ENCODE measurements around the gene TAOK1. TPM values are rescaled to one million over a fixed set of nuclear protein-coding genes. Genes with fewer than 3 reads are reported as not detected.

TAOK1 gene
- total and polyA plus RNA-seq, 2 of the 13 experiments (the other 11 are each of a cell fraction or from before 2014, with no cell fraction given): 14.1 to 23.0 TPM

DNA sequence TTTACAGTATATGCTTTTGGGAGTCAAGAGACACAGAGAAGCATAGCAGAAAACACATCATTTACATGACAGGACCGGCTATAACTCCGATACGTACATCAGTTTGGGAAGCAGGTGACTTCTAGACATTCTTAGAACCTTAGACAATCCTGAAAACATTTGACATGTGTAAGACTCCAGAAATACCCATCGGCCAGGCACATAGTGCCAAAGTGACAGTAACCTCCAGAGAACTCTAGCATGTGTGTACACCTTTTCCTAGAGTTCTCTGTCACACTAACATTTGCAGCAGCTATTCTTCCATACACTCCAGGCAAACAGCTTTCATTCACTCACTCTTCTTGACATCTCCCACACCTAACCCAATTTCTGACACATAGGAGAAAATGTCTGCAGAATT lies 3.4 kb upstream of the TAOK1 start:
- Histone ChIP-seq H4K20me1 (ENCODE audit: insufficient read depth, low read length) (peaks cover 3% of the 10 kb centered on the region), H3K4me3 (replicated peaks in 1 of 3; ENCODE audit: insufficient read depth in 1 of 3, low read depth in 2 of 3, low read length in 3 of 3) (no peak overlapping the region), H3K4me2 (ENCODE audit: low read depth, low read length) (no peak overlapping the region), H3K9me3 (ENCODE audit: low read length) (no peaks in the 10 kb centered on the region), H2AFZ (ENCODE audit: low read length) (no peak overlapping the region), H3K4me1 (ENCODE audit: insufficient read depth, low read length) (peaks cover 12% of the 10 kb centered on the region), H3K27me3 (ENCODE audit: control insufficient read depth in 1 of 2, insufficient read depth in 2 of 2, low read length in 2 of 2) (no peaks in the 10 kb centered on the region; a peak in 1 of 5 replicates), H3K27ac (ENCODE audit: extremely low read length, insufficient read depth, low read length) (no peak overlapping the region), H3K36me3 (replicated peaks in 1 of 2; ENCODE audit: control insufficient read depth in 1 of 2, insufficient read depth in 2 of 2, low read length in 2 of 2) (no peaks in the 10 kb centered on the region), H3K9ac (ENCODE audit: insufficient read depth, low read depth, low read length) (no peak overlapping the region), H3K79me2 (ENCODE audit: insufficient read depth, low read length) (peaks cover 12% of the 10 kb centered on the region)
- DNase-seq (ENCODE audit: low spot score): no peak
- 85% methylated on average over 4 of the region's 4 CpGs for whole genome bisulfite sequencing (ENCODE audit: low lambda C conversion rate)
- TF ChIP-seq ZNF773 (CRISPR knock-in tag; IDR thresholded peaks at IDR 0.05; ENCODE audit: borderline replicate concordance) (no peak), BCL3 (CRISPR knock-in tag; IDR thresholded peaks at IDR 0.05) (no peak), NKX3-1 (CRISPR knock-in tag; IDR thresholded peaks at IDR 0.05) (no peak)
- intact Hi-C loops (cut with micrococcal nuclease; ENCODE audit: unreplicated experiment): no loop called here
- no peak for FAIRE-seq
- CTCF ChIA-PET (ENCODE audit: low intra/inter-chr PET ratio, low total read pairs): no interaction called here
- no peak for ATAC-seq
- POLR2A ChIA-PET: no interaction called here
- no TSS peak for BruUV-seq (replicated peaks)
- in situ Hi-C loops (cut with HindIII; ENCODE audit: extremely low pct_ligation_motif_present, low pct_unique_long_range_greater_than_20kb): no loop called here

DNA sequence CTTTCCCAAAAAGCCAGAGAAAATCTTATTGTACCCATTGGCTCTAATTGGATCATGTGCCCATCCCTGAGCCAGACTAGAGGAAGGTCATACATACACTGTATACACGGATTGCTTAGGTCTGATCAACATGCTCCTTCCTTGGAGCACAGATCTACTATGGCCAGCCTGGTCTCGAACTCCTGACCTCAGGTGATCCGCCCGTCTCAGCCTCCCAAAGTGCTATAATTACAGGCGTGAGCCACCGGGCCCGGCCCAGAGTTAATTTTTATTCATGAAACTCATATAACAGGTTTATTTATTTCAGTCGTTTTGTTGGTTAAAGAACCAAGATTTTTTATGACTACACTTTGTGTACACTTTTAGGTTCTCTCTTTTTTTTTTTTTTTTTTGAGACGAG lies 1.2 kb upstream of the TAOK1 start:
- FAIRE-seq (no peak), DNase-seq (ENCODE audit: low spot score) (no peak), ATAC-seq (no peak)
- BruUV-seq (replicated peaks): no TSS peak
- 94% methylated on average over 9 of the region's 9 CpGs for WGBS (ENCODE audit: low lambda C conversion rate)
- CTCF ChIA-PET (ENCODE audit: low intra/inter-chr PET ratio, low total read pairs): no interaction called here
- Histone ChIP-seq H3K9me3 (ENCODE audit: low read length) (no peaks in the 10 kb centered on the region), H3K36me3 (replicated peaks in 1 of 2; ENCODE audit: control insufficient read depth in 1 of 2, insufficient read depth in 2 of 2, low read length in 2 of 2) (no peaks in the 10 kb centered on the region), H3K4me3 (replicated peaks in 1 of 3; ENCODE audit: insufficient read depth in 1 of 3, low read depth in 2 of 3, low read length in 3 of 3) (no peak overlapping the region), H3K27me3 (ENCODE audit: control insufficient read depth in 1 of 2, insufficient read depth in 2 of 2, low read length in 2 of 2) (no peaks in the 10 kb centered on the region; a peak in 1 of 5 replicates), H3K9ac (ENCODE audit: insufficient read depth, low read depth, low read length) (no peak overlapping the region), H2AFZ (ENCODE audit: low read length) (no peak overlapping the region), H3K4me1 (ENCODE audit: insufficient read depth, low read length) (peaks cover 34% of the 10 kb centered on the region), H3K27ac (ENCODE audit: extremely low read length, insufficient read depth, low read length) (no peak overlapping the region), H3K4me2 (ENCODE audit: low read depth, low read length) (peak overlapping the region; percentile 36), H3K79me2 (ENCODE audit: insufficient read depth, low read length) (peaks cover 32% of the 10 kb centered on the region), H4K20me1 (ENCODE audit: insufficient read depth, low read length) (peaks cover 22% of the 10 kb centered on the region)
- intact Hi-C loops (cut with micrococcal nuclease; ENCODE audit: unreplicated experiment): no loop called here
- POLR2A ChIA-PET: no interaction called here
- in situ Hi-C loops (cut with HindIII; ENCODE audit: extremely low pct_ligation_motif_present, low pct_unique_long_range_greater_than_20kb): no loop called here
- TF ChIP-seq BRCA1 (CRISPR knock-in tag; IDR thresholded peaks at IDR 0.05) (no peak), ETV5 (CRISPR knock-in tag; IDR thresholded peaks at IDR 0.05; ENCODE audit: borderline replicate concordance) (no peak), ZKSCAN5 (CRISPR knock-in tag; IDR thresholded peaks at IDR 0.05) (no peak), ADNP (CRISPR knock-in tag; IDR thresholded peaks at IDR 0.05) (no peak), RNF2 (conservative IDR thresholded peaks at IDR 0.05; ENCODE audit: low read depth) (no peak), FOXK2 (IDR thresholded peaks at IDR 0.05) (no peak), NR1H2 (CRISPR knock-in tag; IDR thresholded peaks at IDR 0.05; ENCODE audit: borderline replicate concordance, low read depth) (no peak), PCBP2 (optimal IDR thresholded peaks at IDR 0.05; ENCODE audit: low read depth, low read length, poor library complexity, severe bottlenecking) (no peak), STAT5B (CRISPR knock-in tag; IDR thresholded peaks at IDR 0.05) (no peak), TRIM24 (CRISPR knock-in tag; IDR thresholded peaks at IDR 0.05) (no peak), SNAI1 (CRISPR knock-in tag; IDR thresholded peaks at IDR 0.05; ENCODE audit: borderline replicate concordance) (no peak), ATRX (CRISPR knock-in tag; IDR thresholded peaks at IDR 0.05; ENCODE audit: borderline replicate concordance) (no peak)
- TF ChIP-seq, protein P1, sequence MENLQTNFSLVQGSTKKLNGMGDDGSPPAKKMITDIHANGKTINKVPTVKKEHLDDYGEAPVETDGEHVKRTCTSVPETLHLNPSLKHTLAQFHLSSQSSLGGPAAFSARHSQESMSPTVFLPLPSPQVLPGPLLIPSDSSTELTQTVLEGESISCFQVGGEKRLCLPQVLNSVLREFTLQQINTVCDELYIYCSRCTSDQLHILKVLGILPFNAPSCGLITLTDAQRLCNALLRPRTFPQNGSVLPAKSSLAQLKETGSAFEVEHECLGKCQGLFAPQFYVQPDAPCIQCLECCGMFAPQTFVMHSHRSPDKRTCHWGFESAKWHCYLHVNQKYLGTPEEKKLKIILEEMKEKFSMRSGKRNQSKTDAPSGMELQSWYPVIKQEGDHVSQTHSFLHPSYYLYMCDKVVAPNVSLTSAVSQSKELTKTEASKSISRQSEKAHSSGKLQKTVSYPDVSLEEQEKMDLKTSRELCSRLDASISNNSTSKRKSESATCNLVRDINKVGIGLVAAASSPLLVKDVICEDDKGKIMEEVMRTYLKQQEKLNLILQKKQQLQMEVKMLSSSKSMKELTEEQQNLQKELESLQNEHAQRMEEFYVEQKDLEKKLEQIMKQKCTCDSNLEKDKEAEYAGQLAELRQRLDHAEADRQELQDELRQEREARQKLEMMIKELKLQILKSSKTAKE (CRISPR knock-in tag; IDR thresholded peaks at IDR 0.05; ENCODE audit: borderline replicate concordance): no peak
- TF ChIP-seq, protein P2, sequence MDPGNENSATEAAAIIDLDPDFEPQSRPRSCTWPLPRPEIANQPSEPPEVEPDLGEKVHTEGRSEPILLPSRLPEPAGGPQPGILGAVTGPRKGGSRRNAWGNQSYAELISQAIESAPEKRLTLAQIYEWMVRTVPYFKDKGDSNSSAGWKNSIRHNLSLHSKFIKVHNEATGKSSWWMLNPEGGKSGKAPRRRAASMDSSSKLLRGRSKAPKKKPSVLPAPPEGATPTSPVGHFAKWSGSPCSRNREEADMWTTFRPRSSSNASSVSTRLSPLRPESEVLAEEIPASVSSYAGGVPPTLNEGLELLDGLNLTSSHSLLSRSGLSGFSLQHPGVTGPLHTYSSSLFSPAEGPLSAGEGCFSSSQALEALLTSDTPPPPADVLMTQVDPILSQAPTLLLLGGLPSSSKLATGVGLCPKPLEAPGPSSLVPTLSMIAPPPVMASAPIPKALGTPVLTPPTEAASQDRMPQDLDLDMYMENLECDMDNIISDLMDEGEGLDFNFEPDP (CRISPR knock-in tag; conservative IDR thresholded peaks at IDR 0.05): no peak

Measured in HepG2 (cell line).